ENCODE data around the gene AATK. TPM values are rescaled to one million over a fixed set of nuclear protein-coding genes. Genes with fewer than 3 reads are reported as not detected.

The AATK gene
- total RNA-seq, 1 experiment from 2014 or later: 1.1 TPM

DNA sequence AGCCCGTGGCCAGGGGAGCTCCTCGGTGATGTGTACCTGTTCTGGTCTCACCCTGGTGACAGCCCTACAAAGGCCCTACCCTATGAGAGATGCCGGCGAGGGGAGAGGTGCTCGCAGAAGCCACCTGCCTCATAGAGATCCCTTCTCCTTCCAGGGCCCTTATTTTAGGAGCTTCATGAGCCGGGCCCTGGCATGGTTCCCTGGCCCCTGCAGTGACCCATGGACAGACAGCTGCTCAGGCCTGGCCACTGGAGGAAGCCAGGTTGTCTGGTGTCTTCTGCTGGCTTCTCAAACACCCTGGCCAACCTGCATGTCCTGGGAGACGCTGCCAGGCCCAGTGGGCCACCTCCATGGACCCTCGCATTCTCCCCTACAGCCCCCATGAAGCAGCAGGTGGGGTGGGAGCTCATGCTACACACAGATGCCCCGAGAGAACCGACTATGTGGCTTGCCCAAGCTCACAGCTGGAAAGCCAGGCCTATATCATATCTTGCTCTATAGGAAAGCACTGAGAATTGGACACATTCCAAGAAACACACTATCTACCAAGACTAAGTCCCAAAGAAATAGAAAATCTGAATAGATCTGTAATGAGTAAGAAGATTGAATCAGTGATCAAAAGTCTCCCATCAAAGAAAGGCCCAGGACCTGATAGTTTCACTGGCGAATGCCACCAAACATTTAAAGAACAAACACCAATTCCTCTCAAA, 7.2 kb upstream of the AATK start:
- no peak overlapping the region for H2AFZ ChIP-seq (ENCODE audit: low read length)
- H3K27ac ChIP-seq (ENCODE audit: low read length): no peak overlapping the region
- DNase-seq: no peak
- no peaks in the 10 kb centered on the region for H3K36me3 ChIP-seq (ENCODE audit: low read depth, low read length)
- H3F3A ChIP-seq (ENCODE audit: low read length, unreplicated experiment): no peaks in the 10 kb centered on the region
- ATAC-seq: no peak
- H4K20me1 ChIP-seq (ENCODE audit: low read length): no peaks in the 10 kb centered on the region
- no peaks in the 10 kb centered on the region for H3K4me1 ChIP-seq (ENCODE audit: insufficient read depth, low read length)
- ChIA-PET POLR2A (ENCODE audit: unreplicated experiment) (no interaction called here), CTCF (no interaction called here)
- no peak overlapping the region for H3K4me2 ChIP-seq (ENCODE audit: low read length)
- intact Hi-C loops (cut with micrococcal nuclease): no loop called here
- TF ChIP-seq CTCF (conservative IDR thresholded peaks at IDR 0.05; ENCODE audit: low read depth, low read length): no peak
- TF ChIP-seq EZH2phosphoT487 (IDR thresholded peaks at IDR 0.05; ENCODE audit: borderline replicate concordance, low read length): no peak
- TF ChIP-seq EZH2 (IDR thresholded peaks at IDR 0.05; ENCODE audit: low read length, unreplicated experiment): no peak
- H3K27me3 ChIP-seq (ENCODE audit: low read length): no peaks in the 10 kb centered on the region
- no peak overlapping the region for H3K9ac ChIP-seq (ENCODE audit: low read length)
- H3K9me2 ChIP-seq (replicated peaks; ENCODE audit: low read length): no peaks in the 10 kb centered on the region
- BruUV-seq (replicated peaks): no TSS peak
- no peaks in the 10 kb centered on the region for H3K9me3 ChIP-seq (ENCODE audit: low read length)
- no peak overlapping the region for H3K4me3 ChIP-seq (ENCODE audit: low read length)
- H3K79me2 ChIP-seq (ENCODE audit: low read length): no peaks in the 10 kb centered on the region

DNA sequence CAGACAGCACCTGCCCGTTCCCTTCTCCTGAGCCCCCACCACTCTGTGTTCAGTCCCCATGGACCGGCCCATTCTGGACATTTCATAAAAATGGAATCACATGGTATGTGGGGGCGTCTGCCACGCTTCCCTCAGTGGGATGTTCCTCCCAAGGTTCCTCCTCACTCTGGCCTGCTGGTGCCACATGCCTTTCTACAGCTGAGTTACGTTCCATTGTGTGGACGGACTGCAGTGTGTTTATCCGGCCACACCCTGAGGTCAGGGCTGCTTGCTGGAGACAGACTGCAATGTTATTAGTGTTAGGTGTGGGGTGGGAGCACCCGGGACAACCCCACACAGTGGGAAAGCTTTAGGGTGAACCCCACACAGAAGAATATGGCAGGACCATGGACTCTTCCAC, 5.9 kb upstream of the AATK start:
- H3K27ac ChIP-seq (ENCODE audit: low read length): no peak overlapping the region
- no TSS peak for BruUV-seq (replicated peaks)
- no peaks in the 10 kb centered on the region for H4K20me1 ChIP-seq (ENCODE audit: low read length)
- no peak overlapping the region for H2AFZ ChIP-seq (ENCODE audit: low read length)
- H3K4me3 ChIP-seq (ENCODE audit: low read length): no peak overlapping the region
- ChIA-PET POLR2A (ENCODE audit: unreplicated experiment) (no interaction called here), CTCF (no interaction called here)
- no peaks in the 10 kb centered on the region for H3F3A ChIP-seq (ENCODE audit: low read length, unreplicated experiment)
- TF ChIP-seq EZH2phosphoT487 (IDR thresholded peaks at IDR 0.05; ENCODE audit: borderline replicate concordance, low read length): no peak
- no peak for TF ChIP-seq EZH2 (IDR thresholded peaks at IDR 0.05; ENCODE audit: low read length, unreplicated experiment)
- no peak for TF ChIP-seq CTCF (conservative IDR thresholded peaks at IDR 0.05; ENCODE audit: low read depth, low read length)
- intact Hi-C loops (cut with micrococcal nuclease): no loop called here
- no peaks in the 10 kb centered on the region for H3K9me2 ChIP-seq (replicated peaks; ENCODE audit: low read length)
- no peaks in the 10 kb centered on the region for H3K9me3 ChIP-seq (ENCODE audit: low read length)
- no peak overlapping the region for H3K4me2 ChIP-seq (ENCODE audit: low read length)
- no peak overlapping the region for H3K9ac ChIP-seq (ENCODE audit: low read length)
- H3K4me1 ChIP-seq (ENCODE audit: insufficient read depth, low read length): no peaks in the 10 kb centered on the region
- no peaks in the 10 kb centered on the region for H3K27me3 ChIP-seq (ENCODE audit: low read length)
- H3K36me3 ChIP-seq (ENCODE audit: low read depth, low read length): no peaks in the 10 kb centered on the region
- no peaks in the 10 kb centered on the region for H3K79me2 ChIP-seq (ENCODE audit: low read length)
- ATAC-seq (no peak), DNase-seq (no peak)

- Histone ChIP-seq H3K4me3 (ENCODE audit: low read length) (no peak overlapping the region), H2AFZ (ENCODE audit: low read length) (no peak overlapping the region), H3K9me2 (replicated peaks; ENCODE audit: low read length) (no peaks in the 10 kb centered on the region), H3K9me3 (ENCODE audit: low read length) (no peaks in the 10 kb centered on the region), H3K36me3 (ENCODE audit: low read depth, low read length) (no peaks in the 10 kb centered on the region), H3K9ac (ENCODE audit: low read length) (no peak overlapping the region), H3K4me2 (ENCODE audit: low read length) (no peak overlapping the region), H4K20me1 (ENCODE audit: low read length) (no peaks in the 10 kb centered on the region), H3F3A (ENCODE audit: low read length, unreplicated experiment) (no peaks in the 10 kb centered on the region), H3K27ac (ENCODE audit: low read length) (no peak overlapping the region), H3K27me3 (ENCODE audit: low read length) (peaks cover 4% of the 10 kb centered on the region; the same call in 1 of the 2 replicates), H3K79me2 (ENCODE audit: low read length) (no peaks in the 10 kb centered on the region), H3K4me1 (ENCODE audit: insufficient read depth, low read length) (no peaks in the 10 kb centered on the region)
- ChIA-PET CTCF (no interaction called here), POLR2A (ENCODE audit: unreplicated experiment) (no interaction called here)
- ATAC-seq (no peak), DNase-seq (no peak)
- intact Hi-C loops (cut with micrococcal nuclease): no loop called here
- BruUV-seq (replicated peaks): no TSS peak
- TF ChIP-seq EZH2 (IDR thresholded peaks at IDR 0.05; ENCODE audit: low read length, unreplicated experiment) (no peak), EZH2phosphoT487 (IDR thresholded peaks at IDR 0.05; ENCODE audit: borderline replicate concordance, low read length) (no peak), CTCF (conservative IDR thresholded peaks at IDR 0.05; ENCODE audit: low read depth, low read length) (no peak)
These were observed 4.9 kb upstream of the AATK start for GRCh38 chr17:81170727-81171494.
